ENCODE data around the gene MAVS. TPM values are rescaled to one million over a fixed set of nuclear protein-coding genes. Genes with fewer than 3 reads are reported as not detected.

Gene MAVS
- total and polyA plus RNA-seq, 9 of the 15 experiments (the other 6 are each of a cell fraction or from before 2014, with no cell fraction given) = 1.6 to 22.0 (median 11.3) TPM

GRCh38 chr20:3888622-3889488 lies 42.2 kb downstream of the MAVS start, which contains the start of gene PANK2 (continued):
- TF ChIP-seq MBD1 (CRISPR knock-in tag; IDR thresholded peaks at IDR 0.05) (no peak), ARNT (IDR thresholded peaks at IDR 0.05) (no peak), JUNB (CRISPR knock-in tag; conservative IDR thresholded peaks at IDR 0.05) (no peak), ZNF699 (CRISPR knock-in tag; IDR thresholded peaks at IDR 0.05; ENCODE audit: insufficient replicate concordance) (no peak), ZNF668 (CRISPR knock-in tag; IDR thresholded peaks at IDR 0.05) (no peak), HDAC6 (IDR thresholded peaks at IDR 0.05; ENCODE audit: low read depth, low read length) (no peak), CXXC5 (CRISPR knock-in tag; IDR thresholded peaks at IDR 0.05) (peak; percentile 89), ZNF507 (tag; conservative IDR thresholded peaks at IDR 0.05) (no peak), BMI1 (IDR thresholded peaks at IDR 0.05; ENCODE audit: low read length) (peak; percentile 63; the same call in 1 of the 2 replicates), ZBTB12 (CRISPR knock-in tag; IDR thresholded peaks at IDR 0.05) (no peak), TFAP4 (CRISPR knock-in tag; IDR thresholded peaks at IDR 0.05; ENCODE audit: borderline replicate concordance) (peak; percentile 80; the same call in 1 of the 2 replicates), POLR2G (IDR thresholded peaks at IDR 0.05; ENCODE audit: low read depth, low read length) (peak; percentile 94), ZBTB40 (IDR thresholded peaks at IDR 0.05) (peak; percentile 91), ZBTB40 (CRISPR knock-in tag; IDR thresholded peaks at IDR 0.05) (no peak), HDAC8 (tag; IDR thresholded peaks at IDR 0.05) (no peak)
